NCI-H345 treated with DMSO at 0.1 percent for 48 hours (cell line): ENCODE results near the gene PIK3C2B.
"Not testable (repeated sequence)": the region's sequence is repeated elsewhere in the genome, so short reads cannot be mapped to it uniquely, and the experiment has no call there.

Source experiments
- DNase-seq: peaks from one replicate; lab custom pipeline; 2025; ENCODE audit not compliant: unreplicated experiment; lab: John Stamatoyannopoulos, UW

The PIK3C2B gene

GRCh38 chr1:204509186-204509635 is 14.6 kb upstream of the PIK3C2B start:
- DNase-seq, result no peak

DNA sequence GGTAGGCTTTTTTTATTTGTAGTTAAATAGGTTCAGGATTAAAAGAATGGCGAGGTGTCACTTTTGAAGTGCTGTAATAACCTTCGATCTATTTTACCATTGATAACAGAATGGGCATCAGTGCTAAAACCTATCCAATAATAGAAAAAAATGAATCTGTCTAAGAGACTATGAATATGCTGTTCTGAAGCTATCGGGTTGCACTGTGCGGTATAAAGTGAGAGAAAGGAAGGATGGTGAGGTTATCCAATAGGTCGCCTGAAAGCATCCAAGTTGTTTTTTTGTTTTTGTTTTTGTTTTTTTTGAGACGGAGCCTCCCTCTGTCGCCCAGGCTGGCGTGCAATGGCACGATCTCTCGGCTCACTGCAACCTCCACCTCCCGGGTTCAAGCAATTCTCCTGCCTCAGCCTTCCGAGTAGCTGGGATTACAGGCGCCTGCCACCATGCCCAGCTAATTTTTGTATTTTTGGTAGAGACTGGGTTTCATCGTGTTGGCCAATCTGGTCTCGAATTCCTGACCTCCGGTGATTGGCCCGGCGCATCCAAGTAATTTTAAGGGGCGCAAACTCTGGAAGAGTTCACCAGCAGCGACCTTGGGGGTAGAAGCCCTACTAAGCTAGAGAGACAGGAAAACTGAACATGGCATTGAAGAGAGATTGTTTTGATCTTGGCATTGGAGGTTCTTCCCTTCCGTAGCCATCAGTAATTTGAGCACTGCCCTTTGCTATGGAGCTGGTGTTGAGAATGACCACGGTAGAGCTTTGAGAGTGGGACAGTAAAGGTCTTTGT is 12.9 kb upstream of the PIK3C2B start:
- peak; percentile 41 for DNase-seq

DNA sequence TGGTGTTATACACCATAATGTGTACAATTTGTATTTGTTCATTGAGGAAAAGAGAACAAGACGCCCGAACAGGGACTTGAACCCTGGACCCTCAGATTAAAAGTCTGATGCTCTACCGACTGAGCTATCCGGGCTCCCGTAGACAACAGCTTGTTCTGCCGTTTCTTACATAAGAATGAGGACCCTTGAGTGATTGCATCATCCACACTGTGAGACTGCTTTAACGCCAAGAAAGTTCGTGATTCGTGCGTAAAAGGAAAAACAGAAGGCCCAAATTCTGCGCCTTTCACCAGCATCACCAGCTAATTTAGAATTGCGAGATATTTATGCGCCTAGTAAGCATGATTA is 12.3 kb upstream of the PIK3C2B start:
- DNase-seq, result peak; percentile 80

GRCh38 chr1:204506201-204506968 is 11.8 kb upstream of the PIK3C2B start:
- peak; percentile 80 for DNase-seq

GRCh38 chr1:204505674-204506200 is 11.1 kb upstream of the PIK3C2B start:
- DNase-seq, result no peak

DNA sequence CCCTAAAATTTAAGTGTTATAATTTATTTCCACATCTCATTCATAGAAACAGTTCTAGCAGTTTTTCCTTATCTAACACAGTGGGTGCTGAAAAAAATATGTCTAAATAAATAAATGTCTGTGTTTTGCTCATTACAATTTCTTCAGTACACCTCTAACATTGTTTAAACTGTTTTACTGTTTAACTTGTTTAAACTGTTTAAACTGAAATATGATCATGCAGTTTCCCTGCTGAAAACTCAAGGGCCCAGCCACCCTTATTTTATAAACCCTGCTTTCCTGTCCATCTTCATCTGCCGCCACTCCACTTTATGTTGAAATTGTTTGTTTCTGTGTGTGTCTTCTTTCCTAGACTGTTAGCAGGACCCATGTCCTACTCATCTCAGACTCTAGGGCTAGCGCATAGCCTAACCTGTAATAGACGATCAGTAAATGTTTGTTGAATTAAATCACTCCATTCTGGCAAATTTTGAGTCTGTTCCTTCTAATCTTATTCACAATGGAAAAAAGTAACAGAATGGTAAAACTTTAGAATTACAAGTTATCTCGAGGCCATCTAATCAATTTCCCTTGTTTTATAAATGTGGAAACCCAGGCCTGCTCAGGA is 9.4 kb upstream of the PIK3C2B start:
- DNase-seq, result no peak

DNA sequence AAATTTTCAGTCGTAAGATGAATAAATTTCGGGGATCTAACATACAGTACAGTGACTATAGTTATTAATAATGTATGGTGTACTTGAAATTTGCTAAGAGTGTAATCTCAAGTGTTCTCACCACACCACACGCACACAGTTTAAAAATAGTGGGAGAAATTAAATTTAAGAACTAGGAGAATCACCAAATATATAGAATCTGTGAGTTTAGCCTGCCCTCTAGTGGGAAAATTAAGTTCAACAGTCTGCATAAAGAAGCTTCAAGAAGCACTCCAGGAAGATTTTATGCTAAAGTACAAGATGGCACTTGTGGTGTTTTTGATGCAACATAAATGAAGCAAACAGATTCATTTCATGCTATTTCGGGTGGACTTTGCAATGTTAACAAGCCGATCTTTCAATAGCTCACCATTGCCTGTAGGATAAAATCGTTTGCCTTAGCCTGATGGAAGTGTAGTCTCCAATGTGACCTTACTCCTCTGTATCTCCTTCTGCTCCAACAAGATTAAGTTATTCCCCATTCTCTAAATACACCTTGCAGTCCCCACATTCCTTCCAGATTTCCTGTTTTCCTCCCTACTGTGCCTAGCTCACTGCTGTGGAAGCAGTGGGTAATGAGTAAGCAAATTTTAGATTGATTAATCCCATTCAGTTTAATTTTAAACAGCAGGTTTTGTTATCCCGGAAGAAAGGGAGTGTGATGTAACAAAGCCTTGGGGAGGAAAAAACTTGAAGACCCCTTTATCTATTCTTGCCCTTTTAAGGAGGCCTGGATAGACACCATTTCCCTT is 8.7 kb upstream of the PIK3C2B start:
- DNase-seq, result peak; percentile 50

GRCh38 chr1:204502241-204502640 is 7.6 kb upstream of the PIK3C2B start:
- DNase-seq, result no peak

- DNase-seq, result no peak
Observed at GRCh38 chr1:204499511-204500468, 5.2 kb upstream of the PIK3C2B start.

GRCh38 chr1:204498981-204499380 is 4.4 kb upstream of the PIK3C2B start:
- DNase-seq, result no peak

GRCh38 chr1:204495777-204496176 is 1.2 kb upstream of the PIK3C2B start:
- DNase-seq, result no peak

GRCh38 chr1:204495078-204495753 is 611 bp upstream of the PIK3C2B start:
- DNase-seq, result no peak

GRCh38 chr1:204493984-204494280 is 673 bp downstream of the PIK3C2B start:
- peak; percentile 42 for DNase-seq

DNA sequence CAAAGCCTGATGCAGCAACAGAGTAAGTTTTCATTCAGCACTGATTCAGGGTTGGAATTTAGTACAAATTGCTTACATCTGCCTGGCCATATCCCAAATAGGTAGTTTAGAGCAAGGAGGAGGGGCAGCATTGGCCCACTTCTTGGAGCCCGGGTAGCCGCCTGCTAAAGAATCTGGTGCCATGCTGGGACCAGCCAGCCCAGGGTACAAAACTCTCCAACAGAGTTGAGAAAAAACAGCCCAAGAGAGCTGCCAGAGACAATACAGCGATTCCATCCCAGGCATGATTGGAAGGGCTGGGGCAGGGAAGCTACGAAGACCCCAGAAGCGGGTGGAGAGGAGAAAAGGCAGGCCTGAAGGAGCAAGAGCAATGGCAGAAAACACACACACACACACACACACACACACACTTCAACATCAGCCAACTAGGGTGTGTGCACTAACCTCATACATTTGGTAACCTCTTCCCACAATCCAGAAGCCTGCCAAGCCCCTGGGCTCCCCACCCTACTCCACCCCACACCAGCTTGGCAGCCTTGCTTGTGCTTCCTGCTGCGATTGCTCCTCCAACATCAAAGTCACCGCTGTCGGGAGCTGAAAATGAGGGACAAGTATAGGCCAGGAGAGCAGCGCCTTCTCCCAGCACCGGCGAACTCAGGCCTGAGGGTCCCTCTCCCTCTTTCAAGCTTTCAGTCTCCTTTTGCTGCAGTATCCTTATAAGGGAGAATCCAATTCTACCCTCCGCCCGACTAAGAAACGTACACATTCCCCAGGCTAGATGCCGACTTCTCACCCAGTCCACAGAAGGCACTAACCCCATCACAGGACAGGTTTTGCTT is 1.2 kb downstream of the PIK3C2B start:
- peak; percentile 35 for DNase-seq

DNA sequence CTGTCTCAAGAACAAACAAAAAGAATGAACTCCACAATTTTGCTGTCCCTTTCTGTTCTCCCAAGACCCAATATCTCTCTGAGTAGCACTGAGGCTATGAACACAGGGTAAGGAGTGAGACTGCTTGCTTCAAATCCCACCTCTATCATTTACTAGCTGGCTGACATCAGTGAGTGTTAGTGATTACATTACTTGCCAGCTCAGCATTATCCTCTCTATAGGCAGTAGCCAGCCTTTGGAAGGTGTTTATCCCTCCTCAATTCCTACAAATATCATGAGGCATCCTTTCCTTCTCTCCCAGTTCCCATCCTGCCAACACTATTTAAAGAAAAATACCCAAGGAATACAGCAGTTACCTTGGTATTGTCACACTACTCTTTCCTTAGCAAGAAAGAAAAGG is 3.0 kb downstream of the PIK3C2B start:
- DNase-seq, result no peak

- DNase-seq, result no peak
Observed at GRCh38 chr1:204487256-204487615, 7.4 kb downstream of the PIK3C2B start.

DNA sequence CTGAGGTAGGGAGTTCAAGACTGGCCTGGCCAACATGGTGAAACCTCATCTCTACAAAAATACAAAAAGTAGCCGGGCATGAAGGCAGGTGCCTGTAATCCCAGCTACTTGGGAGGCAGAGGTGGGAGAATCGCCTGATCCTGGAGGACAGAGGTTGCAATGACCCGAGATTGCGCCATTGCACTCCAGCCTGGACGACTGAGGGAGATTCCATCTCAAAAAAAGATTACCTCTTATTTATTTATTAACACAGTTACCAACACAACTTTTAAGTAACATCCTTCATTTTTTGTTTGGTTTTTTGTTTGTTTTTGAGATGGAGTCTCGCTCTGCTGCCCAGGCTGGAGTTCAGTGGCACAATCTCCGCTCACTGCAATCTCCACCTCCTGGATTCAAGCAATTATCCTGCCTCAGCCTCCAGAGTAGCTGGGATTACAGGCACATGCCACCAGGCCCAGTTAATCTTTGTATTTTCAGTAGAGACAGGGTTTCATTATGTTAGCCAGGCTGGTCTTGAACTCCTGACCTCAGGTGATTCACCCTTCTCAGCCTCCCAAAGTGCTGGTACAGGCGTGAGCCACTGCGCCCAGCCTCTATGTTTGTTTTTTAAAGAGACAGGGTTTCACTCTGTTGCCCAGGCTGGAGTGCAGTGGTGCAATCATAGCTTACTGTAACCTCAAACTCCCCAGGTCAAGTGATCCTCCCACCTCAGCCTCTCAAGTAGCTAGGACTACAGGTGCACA is 7.9 kb downstream of the PIK3C2B start:
- DNase-seq, result not testable (repeated sequence)

- no peak for DNase-seq
Observed at GRCh38 chr1:204483791-204484190, 10.8 kb downstream of the PIK3C2B start.
